Measurements from ENCODE around the gene ILKAP.

- TF ChIP-seq CTCF (IDR thresholded peaks at IDR 0.05; ENCODE audit: poor library complexity) (no peak), EZH2 (IDR thresholded peaks at IDR 0.05; ENCODE audit: borderline replicate concordance) (no peak)
Measured at GRCh38 chr2:238131761-238132462, 71.6 kb downstream of the ILKAP start.
